Trophoblast cell (in vitro differentiated cells and primary cell): ENCODE data around the gene WDR55.

Source experiments
- DNase-seq, 2 donors: peaks; one replicate each; pipeline ENCODE4 v3.0.0-alpha.2; 2016
- H2AFZ ChIP-seq: 2 replicates; pipeline ENCODE4 v1.6.1; 2013; ENCODE audit warnings: low read length, moderate library complexity, mild to moderate bottlenecking; ENCODE audit not compliant: insufficient read depth, poor library complexity
- H2AK5ac ChIP-seq: 2 replicates; pipeline ENCODE4 v1.6.1; 2013; ENCODE audit warnings: mild to moderate bottlenecking, low read length
- H2BK120ac ChIP-seq: 2 replicates; pipeline ENCODE4 v1.6.1; 2013; ENCODE audit warnings: low read length, mild to moderate bottlenecking, moderate library complexity; ENCODE audit not compliant: insufficient read depth, poor library complexity
- H2BK12ac ChIP-seq: 2 replicates; pipeline ENCODE4 v1.6.1; 2013; ENCODE audit warnings: mild to moderate bottlenecking, low read length, moderate library complexity
- H2BK5ac ChIP-seq: 2 replicates; pipeline ENCODE4 v1.6.1; 2013; ENCODE audit warnings: low read length, low read depth, moderate library complexity, mild to moderate bottlenecking; ENCODE audit not compliant: poor library complexity
- H3K14ac ChIP-seq: 2 replicates; pipeline ENCODE4 v1.6.1; 2013; ENCODE audit warnings: mild to moderate bottlenecking, low read length
- H3K18ac ChIP-seq: 2 replicates; pipeline ENCODE4 v1.6.1; 2013; ENCODE audit warnings: mild to moderate bottlenecking, low read length
- H3K23ac ChIP-seq: 2 replicates; pipeline ENCODE4 v1.6.1; 2013; ENCODE audit warnings: low read length
- H3K27ac ChIP-seq: 2 replicates; pipeline ENCODE4 v1.5.1; 2013; ENCODE audit warnings: low read depth, mild to moderate bottlenecking, inconsistent platforms, low read length, moderate library complexity
- H3K27me3 ChIP-seq: 2 replicates; pipeline ENCODE4 v1.6.1; 2013; ENCODE audit warnings: inconsistent platforms, mild to moderate bottlenecking, low read length, moderate library complexity; ENCODE audit not compliant: insufficient read depth
- H3K36me3 ChIP-seq, 2 experiments: 1 replicate in 1 of 2; 2 replicates in 1 of 2; pipeline ENCODE4 v1.6.1; 2013; ENCODE audit warnings: low read length in 2 of 2, mild to moderate bottlenecking in 2 of 2, moderate library complexity in 1 of 2; ENCODE audit not compliant: insufficient read depth in 2 of 2, control insufficient read depth in 1 of 2
- H3K4ac ChIP-seq: 2 replicates; pipeline ENCODE4 v1.6.1; 2013; ENCODE audit warnings: low read depth, mild to moderate bottlenecking, low read length, moderate library complexity
- H3K4me1 ChIP-seq, 2 experiments: 1 replicate in 1 of 2; 2 replicates in 1 of 2; pipeline ENCODE4 v1.6.1; 2013; ENCODE audit warnings: low read length in 2 of 2, mild to moderate bottlenecking in 2 of 2, moderate library complexity in 1 of 2; ENCODE audit not compliant: insufficient read depth in 2 of 2, control insufficient read depth in 1 of 2
- H3K4me2 ChIP-seq: 2 replicates; pipeline ENCODE4 v1.6.1; 2013; ENCODE audit warnings: inconsistent platforms, mild to moderate bottlenecking, low read length, moderate library complexity
- H3K4me3 ChIP-seq: 2 replicates; pipeline ENCODE4 v1.5.1; 2013; ENCODE audit warnings: mild to moderate bottlenecking, low read depth, low read length, inconsistent platforms
- H3K79me1 ChIP-seq: one replicate; pipeline ENCODE4 v1.6.1; 2013; ENCODE audit warnings: low read length
- H3K79me2 ChIP-seq: 2 replicates; pipeline ENCODE4 v1.6.1; 2013; ENCODE audit warnings: low read length, mild to moderate bottlenecking; ENCODE audit not compliant: control insufficient read depth, insufficient read depth, poor library complexity
- H3K9ac ChIP-seq: 2 replicates; pipeline ENCODE4 v1.6.1; 2013; ENCODE audit warnings: mild to moderate bottlenecking, low read length
- H3K9me3 ChIP-seq: 2 replicates; pipeline ENCODE4 v1.6.1; 2013; ENCODE audit warnings: low read depth, mild to moderate bottlenecking, control low read depth, inconsistent platforms, low read length; ENCODE audit not compliant: insufficient read depth
- H4K12ac ChIP-seq: 2 replicates; pipeline ENCODE4 v1.6.1; 2013; ENCODE audit warnings: low read depth, mild to moderate bottlenecking, low read length, moderate library complexity
- H4K8ac ChIP-seq: 2 replicates; pipeline ENCODE4 v1.6.1; 2013; ENCODE audit warnings: low read depth, mild to moderate bottlenecking, low read length, moderate library complexity
- H4K91ac ChIP-seq: one replicate; pipeline ENCODE4 v1.6.1; 2013; ENCODE audit warnings: low read depth, mild to moderate bottlenecking, low read length, moderate library complexity
- WGBS: extraction: QIAGEN DNeasy Blood & Tissue Kit; methylation state at CpG from one replicate; pipeline ENCODE4 v1.1.7; 2013; ENCODE audit warnings: missing lambda C conversion rate; ENCODE audit not compliant: insufficient read length, insufficient coverage; ENCODE audit errors: extremely low coverage; 5-methylcytosine and 5-hydroxymethylcytosine counted together

WDR55 gene

GRCh38 chr5:140631831-140632365 lies 32.8 kb upstream of the WDR55 start:
- H3K4me3 ChIP-seq: no peak overlapping the region
- H3K79me1 ChIP-seq: no peaks in the 10 kb centered on the region
- no peak overlapping the region for H4K8ac ChIP-seq
- no peak overlapping the region for H3K9ac ChIP-seq
- no peak overlapping the region for H2BK5ac ChIP-seq
- H3K9me3 ChIP-seq: peaks cover 21% of the 10 kb centered on the region
- H3K27ac ChIP-seq: no peak overlapping the region
- H3K4me1 ChIP-seq: no peaks in the 10 kb centered on the region
- no peak overlapping the region for H3K4me2 ChIP-seq
- no peak overlapping the region for H4K91ac ChIP-seq
- peak; percentile 35 to 60 for DNase-seq
- no CpG with 5 or more reads among the region's 36 CpGs for WGBS
- no peak overlapping the region for H3K23ac ChIP-seq
- H2AFZ ChIP-seq: no peak overlapping the region
- H3K18ac ChIP-seq: no peak overlapping the region
- no peak overlapping the region for H4K12ac ChIP-seq
- H2BK120ac ChIP-seq: no peak overlapping the region
- H3K79me2 ChIP-seq: no peaks in the 10 kb centered on the region
- no peak overlapping the region for H3K14ac ChIP-seq
- no peak overlapping the region for H2BK12ac ChIP-seq
- no peak overlapping the region for H2AK5ac ChIP-seq
- peaks cover 0 to 2% of the 10 kb centered on the region in 2 experiments for H3K36me3 ChIP-seq
- H3K4ac ChIP-seq: no peak overlapping the region
- no peaks in the 10 kb centered on the region for H3K27me3 ChIP-seq

- peaks cover 21% of the 10 kb centered on the region for H3K9me3 ChIP-seq
- H4K12ac ChIP-seq: no peak overlapping the region
- H3K27me3 ChIP-seq: no peaks in the 10 kb centered on the region
- no peak overlapping the region for H3K4me3 ChIP-seq
- H3K23ac ChIP-seq: no peak overlapping the region
- no peak overlapping the region for H4K8ac ChIP-seq
- peaks cover 0 to 2% of the 10 kb centered on the region in 2 experiments for H3K36me3 ChIP-seq
- H2BK120ac ChIP-seq: no peak overlapping the region
- no peak overlapping the region for H3K9ac ChIP-seq
- H2AFZ ChIP-seq: no peak overlapping the region
- H2BK5ac ChIP-seq: no peak overlapping the region
- H3K79me2 ChIP-seq: no peaks in the 10 kb centered on the region
- DNase-seq: peak; percentile 53 to 65
- H4K91ac ChIP-seq: no peak overlapping the region
- no peaks in the 10 kb centered on the region for H3K79me1 ChIP-seq
- H2AK5ac ChIP-seq: no peak overlapping the region
- no peak overlapping the region for H3K27ac ChIP-seq
- WGBS: no CpG with 5 or more reads among the region's 51 CpGs
- no peak overlapping the region for H2BK12ac ChIP-seq
- no peak overlapping the region for H3K4me2 ChIP-seq
- no peaks in the 10 kb centered on the region for H3K4me1 ChIP-seq
- no peak overlapping the region for H3K4ac ChIP-seq
- no peak overlapping the region for H3K18ac ChIP-seq
- H3K14ac ChIP-seq: no peak overlapping the region
These were observed 32.2 kb upstream of the WDR55 start for GRCh38 chr5:140632366-140633020.

- Histone ChIP-seq H3K9ac (no peak within 1 kb of the TSS), H3K36me3 (peaks cover 0 to 2% of the 10 kb centered on the region in 2 experiments), H3K9me3 (peaks cover 18% of the 10 kb centered on the region), H2BK12ac (no peak within 1 kb of the TSS), H3K4me2 (no peak within 1 kb of the TSS), H2BK5ac (no peak within 1 kb of the TSS), H3K27ac (no peak within 1 kb of the TSS), H3K4me1 (no peaks in the 10 kb centered on the region), H3K27me3 (no peaks in the 10 kb centered on the region), H3K79me1 (no peaks in the 10 kb centered on the region), H3K4ac (no peak within 1 kb of the TSS), H3K18ac (no peak within 1 kb of the TSS), H2BK120ac (no peak within 1 kb of the TSS), H3K79me2 (no peaks in the 10 kb centered on the region), H2AK5ac (no peak within 1 kb of the TSS), H3K23ac (no peak within 1 kb of the TSS), H4K8ac (no peak within 1 kb of the TSS), H4K12ac (no peak within 1 kb of the TSS), H3K4me3 (no peak within 1 kb of the TSS), H2AFZ (no peak within 1 kb of the TSS), H3K14ac (no peak within 1 kb of the TSS), H4K91ac (no peak within 1 kb of the TSS)
- DNase-seq: peak; percentile 84 to 86
- WGBS: no CpG with 5 or more reads among the region's 16 CpGs
These were observed 31.7 kb upstream of the WDR55 start, which contains the start of gene CD14 for GRCh38 chr5:140633021-140633471. CD14 (minus strand) TSS chr5:140633175; CDS start chr5:140633071, 104 bp downstream.

- H3K36me3 ChIP-seq: no peaks in the 10 kb centered on the region
- H2BK5ac ChIP-seq: no peak overlapping the region
- no CpG with 5 or more reads among the region's 2 CpGs for WGBS
- H2BK12ac ChIP-seq: no peak overlapping the region
- no peaks in the 10 kb centered on the region for H3K79me1 ChIP-seq
- no peak for DNase-seq
- H4K8ac ChIP-seq: no peak overlapping the region
- H3K27me3 ChIP-seq: no peaks in the 10 kb centered on the region
- peaks cover 17% of the 10 kb centered on the region for H3K9me3 ChIP-seq
- H3K4me2 ChIP-seq: no peak overlapping the region
- no peaks in the 10 kb centered on the region for H3K79me2 ChIP-seq
- no peak overlapping the region for H2BK120ac ChIP-seq
- no peaks in the 10 kb centered on the region for H3K4me1 ChIP-seq
- H3K27ac ChIP-seq: no peak overlapping the region
- no peak overlapping the region for H3K4ac ChIP-seq
- no peak overlapping the region for H2AFZ ChIP-seq
- H3K23ac ChIP-seq: no peak overlapping the region
- no peak overlapping the region for H3K14ac ChIP-seq
- H2AK5ac ChIP-seq: no peak overlapping the region
- no peak overlapping the region for H4K12ac ChIP-seq
- H3K9ac ChIP-seq: no peak overlapping the region
- H4K91ac ChIP-seq: no peak overlapping the region
- H3K4me3 ChIP-seq: no peak overlapping the region
- no peak overlapping the region for H3K18ac ChIP-seq
These were observed 31.2 kb upstream of the WDR55 start for GRCh38 chr5:140633501-140633900.
